GM11168 (cell line): Measurements from ENCODE around the gene BCL6B.

Experiments used
- in situ Hi-C: fragments of 300-500 bp; cut with MboI; formaldehyde crosslinking; loops from one replicate; pipeline ENCODE4 v1.12.0; 2022; ENCODE audit warnings: low sequenced_read_pairs; ENCODE audit not compliant: unreplicated experiment

The BCL6B gene

DNA sequence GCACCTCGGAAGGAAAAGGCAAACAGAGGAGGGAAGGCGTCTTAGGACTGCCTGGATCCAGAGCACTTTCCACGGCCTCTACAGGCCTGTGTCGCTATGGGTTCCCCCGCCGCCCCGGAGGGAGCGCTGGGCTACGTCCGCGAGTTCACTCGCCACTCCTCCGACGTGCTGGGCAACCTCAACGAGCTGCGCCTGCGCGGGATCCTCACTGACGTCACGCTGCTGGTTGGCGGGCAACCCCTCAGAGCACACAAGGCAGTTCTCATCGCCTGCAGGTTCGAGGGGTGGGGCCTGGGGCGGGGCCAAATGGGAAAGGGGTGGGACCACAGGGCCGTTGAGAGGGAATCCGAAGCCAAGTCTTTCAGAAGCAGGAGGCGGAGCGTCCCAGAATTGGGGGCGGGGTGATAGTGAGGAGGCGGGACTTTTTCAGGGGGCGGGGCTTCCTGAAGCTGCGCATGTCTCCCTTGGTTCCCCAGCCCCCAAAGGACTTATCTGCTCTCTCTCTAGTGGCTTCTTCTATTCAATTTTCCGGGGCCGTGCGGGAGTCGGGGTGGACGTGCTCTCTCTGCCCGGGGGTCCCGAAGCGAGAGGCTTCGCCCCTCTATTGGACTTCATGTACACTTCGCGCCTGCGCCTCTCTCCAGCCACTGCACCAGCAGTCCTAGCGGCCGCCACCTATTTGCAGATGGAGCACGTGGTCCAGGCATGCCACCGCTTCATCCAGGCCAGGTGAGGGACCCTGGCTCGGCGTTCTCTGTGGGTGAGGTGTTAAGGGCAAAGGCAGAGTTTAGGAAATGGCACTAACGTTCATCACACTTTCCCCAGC lies 939 bp downstream of the BCL6B start:
- in situ Hi-C loops, result no loop called here

DNA sequence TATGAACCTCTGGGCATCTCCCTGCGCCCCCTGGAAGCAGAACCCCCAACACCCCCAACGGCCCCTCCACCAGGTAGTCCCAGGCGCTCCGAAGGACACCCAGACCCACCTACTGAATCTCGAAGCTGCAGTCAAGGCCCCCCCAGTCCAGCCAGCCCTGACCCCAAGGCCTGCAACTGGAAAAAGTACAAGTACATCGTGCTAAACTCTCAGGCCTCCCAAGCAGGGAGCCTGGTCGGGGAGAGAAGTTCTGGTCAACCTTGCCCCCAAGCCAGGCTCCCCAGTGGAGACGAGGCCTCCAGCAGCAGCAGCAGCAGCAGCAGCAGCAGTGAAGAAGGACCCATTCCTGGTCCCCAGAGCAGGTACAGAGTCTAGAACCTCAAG lies 1.5 kb downstream of the BCL6B start:
- in situ Hi-C loops, result no loop called here

DNA sequence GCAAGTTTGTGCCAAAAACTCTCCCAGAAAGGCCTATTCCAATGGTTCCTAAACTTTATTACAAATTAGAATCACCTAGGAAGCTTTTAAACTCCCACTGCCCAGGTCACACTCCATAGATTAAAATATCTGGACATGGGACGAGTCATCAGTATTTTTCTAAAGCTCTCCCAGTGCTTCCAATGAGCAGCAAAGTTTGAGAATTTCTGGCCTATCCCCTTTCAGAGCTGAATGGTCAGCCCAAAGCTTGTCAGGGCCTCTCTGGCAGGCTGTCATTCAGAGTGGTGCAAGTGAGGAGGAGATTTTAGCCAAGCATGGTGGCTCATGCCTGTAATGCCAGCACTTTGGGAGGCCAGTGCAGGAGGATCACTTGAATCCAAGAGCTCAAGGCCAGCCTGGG lies 2.4 kb downstream of the BCL6B start:
- in situ Hi-C loops, result no loop called here

DNA sequence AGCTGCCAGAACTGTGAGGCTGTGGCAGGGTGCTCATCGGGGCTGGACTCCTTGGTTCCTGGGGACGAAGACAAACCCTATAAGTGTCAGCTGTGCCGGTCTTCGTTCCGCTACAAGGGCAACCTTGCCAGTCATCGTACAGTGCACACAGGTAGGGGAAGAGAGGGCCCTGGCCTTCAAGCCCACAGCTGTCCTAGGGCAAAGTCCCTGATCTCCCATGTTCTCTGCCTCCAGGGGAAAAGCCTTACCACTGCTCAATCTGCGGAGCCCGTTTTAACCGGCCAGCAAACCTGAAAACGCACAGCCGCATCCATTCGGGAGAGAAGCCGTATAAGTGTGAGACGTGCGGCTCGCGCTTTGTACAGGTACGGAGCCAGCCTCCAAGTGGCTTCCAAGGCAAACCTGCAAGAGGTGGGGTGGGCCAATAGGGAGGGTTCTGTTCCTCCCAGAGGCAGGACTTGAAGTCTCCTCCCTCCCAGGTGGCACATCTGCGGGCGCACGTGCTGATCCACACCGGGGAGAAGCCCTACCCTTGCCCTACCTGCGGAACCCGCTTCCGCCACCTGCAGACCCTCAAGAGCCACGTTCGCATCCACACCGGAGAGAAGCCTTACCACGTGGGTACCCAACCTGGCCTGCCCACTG lies 3.7 kb downstream of the BCL6B start:
- in situ Hi-C loops, result no loop called here

DNA sequence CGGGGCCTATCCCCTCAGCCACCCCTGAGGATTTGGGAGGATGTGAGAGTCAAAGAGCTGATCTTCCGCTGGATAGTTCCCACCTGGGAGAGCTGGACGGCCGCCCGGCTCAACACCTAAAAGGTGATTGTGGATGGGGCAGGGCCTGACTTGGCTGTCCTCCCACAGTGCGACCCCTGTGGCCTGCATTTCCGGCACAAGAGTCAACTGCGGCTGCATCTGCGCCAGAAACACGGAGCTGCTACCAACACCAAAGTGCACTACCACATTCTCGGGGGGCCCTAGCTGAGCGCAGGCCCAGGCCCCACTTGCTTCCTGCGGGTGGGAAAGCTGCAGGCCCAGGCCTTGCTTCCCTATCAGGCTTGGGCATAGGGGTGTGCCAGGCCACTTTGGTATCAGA lies 4.5 kb downstream of the BCL6B start:
- in situ Hi-C loops, result no loop called here

DNA sequence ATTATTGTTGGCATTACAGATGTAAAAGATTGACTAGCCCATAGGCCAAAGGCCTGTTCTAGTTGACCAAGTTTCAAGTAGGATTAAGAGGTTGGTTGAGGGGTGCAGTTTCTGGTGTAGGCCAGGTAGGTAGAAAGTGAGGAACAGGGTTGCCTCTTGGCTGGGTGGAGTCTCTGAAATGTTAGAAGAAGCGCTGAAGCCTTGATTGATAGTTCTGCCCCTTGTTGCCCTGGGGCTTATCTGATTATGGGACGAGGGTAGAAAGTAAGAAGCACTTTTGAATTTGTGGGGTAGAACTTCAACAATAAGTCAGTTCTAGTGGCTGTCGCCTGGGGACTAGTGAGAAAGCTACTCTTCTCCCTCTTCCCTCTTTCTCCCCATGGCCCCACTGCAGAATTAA lies 6.2 kb downstream of the BCL6B start:
- in situ Hi-C loops, result no loop called here

DNA sequence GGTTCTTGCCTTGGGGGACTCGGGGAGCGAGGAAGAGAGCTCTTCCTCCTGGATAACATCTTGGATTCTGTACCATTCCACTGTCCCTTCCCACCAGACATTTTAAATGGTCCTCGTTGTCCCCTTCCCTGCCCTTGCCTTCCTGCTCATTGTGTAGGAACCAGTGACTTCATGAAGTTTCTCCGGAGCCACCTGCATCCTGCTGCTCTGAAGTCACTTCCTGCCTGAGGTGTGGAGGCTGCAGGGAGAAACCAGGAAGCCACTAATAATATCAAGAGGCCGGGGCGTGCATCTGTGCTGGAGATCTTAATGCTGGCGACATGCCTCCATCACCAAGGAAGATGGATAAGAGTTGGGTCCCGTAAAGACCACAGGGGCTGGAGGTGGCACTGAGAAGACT lies 6.8 kb downstream of the BCL6B start:
- in situ Hi-C loops, result no loop called here

DNA sequence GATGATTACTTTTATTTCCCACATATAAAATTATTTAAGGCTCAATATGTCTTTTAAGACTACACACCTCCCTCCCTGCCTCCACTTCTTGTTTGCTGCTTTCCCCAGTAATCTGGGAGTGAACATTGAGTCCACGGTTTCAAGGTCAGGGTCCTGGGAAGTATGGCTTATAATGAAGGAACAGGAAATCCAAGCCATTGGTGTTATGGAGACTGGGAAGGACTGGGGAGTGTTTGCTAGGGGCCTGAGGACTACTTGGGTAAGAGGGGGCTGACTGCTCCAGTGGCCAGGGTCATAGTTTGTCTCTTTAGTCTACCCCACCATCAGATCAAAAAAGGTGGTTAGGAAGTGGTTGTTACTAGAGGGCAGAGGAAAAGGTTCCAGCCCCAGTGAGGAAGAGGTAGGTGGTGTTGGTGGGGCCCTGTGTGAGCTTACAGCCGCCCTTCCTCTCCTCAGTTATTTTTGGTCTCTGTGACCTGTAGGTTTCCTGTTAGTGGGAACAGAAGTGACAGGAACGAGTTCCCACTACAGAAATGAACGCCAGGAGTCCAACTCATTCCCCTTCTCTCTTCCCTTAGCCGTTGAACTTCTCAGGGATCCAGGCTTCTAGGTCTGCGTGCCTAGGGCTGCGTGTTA lies 12.2 kb downstream of the BCL6B start:
- in situ Hi-C loops, result no loop called here

DNA sequence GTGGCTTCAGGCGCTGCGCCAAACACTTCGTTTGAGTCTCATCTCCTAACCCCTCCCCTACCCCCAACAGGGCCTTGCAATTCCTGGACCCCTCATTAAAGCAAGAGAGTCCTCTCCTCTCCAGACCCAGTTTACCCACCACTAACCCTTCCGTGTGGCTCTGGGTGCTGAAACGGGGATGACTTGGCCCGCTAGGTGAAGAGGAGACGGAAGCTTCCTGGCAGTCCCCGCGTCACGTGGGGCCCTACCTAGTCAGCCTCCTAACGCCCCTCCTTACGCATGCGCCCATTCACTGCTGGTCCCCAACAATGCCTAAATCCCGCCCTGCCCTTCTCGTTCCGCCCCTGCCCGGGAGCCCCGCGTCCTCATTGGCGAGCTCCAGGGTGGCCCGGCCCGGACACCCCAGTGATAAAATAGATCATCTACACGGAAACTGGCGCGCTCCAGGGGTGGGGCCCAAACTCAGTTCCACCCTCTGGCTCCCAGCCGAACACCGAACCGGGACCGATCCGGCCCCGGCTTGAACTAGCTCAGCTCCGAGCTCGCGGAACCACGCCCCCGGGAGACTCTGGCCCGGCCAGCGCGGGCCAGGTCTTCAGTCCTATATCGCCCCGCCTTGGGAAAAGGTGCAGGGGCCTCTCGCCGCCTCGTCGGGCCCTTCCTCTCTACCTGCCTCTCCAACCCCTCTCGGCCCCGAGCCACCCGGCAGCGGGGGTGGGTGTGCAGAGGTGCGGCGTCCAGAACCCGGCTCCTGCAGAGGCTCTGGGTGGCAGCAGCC lies 12.9 kb downstream of the BCL6B start, which contains the start of gene SLC16A13:
Gene SLC16A13 (plus strand): TSS at position 425 of the 778 bp plus-strand sequence. CDS start 368 bp downstream, outside the sequence.
- in situ Hi-C loops, result no loop called here

DNA sequence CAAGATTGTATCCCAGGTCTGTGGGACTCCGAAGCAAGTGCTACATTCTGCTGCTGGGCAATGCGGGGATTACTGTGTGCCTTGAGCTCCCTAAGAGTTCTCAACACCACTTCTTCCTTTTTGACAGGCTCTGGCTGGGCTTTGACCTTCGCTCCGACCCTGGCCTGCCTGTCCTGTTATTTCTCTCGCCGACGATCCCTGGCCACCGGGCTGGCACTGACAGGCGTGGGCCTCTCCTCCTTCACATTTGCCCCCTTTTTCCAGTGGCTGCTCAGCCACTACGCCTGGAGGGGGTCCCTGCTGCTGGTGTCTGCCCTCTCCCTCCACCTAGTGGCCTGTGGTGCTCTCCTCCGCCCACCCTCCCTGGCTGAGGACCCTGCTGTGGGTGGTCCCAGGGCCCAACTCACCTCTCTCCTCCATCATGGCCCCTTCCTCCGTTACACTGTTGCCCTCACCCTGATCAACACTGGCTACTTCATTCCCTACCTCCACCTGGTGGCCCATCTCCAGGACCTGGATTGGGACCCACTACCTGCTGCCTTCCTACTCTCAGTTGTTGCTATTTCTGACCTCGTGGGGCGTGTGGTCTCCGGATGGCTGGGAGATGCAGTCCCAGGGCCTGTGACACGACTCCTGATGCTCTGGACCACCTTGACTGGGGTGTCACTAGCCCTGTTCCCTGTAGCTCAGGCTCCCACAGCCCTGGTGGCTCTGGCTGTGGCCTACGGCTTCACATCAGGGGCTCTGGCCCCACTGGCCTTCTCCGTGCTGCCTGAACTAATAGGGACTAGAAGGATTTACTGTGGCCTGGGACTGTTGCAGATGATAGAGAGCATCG lies 15.4 kb downstream of the BCL6B start:
- in situ Hi-C loops, result no loop called here

DNA sequence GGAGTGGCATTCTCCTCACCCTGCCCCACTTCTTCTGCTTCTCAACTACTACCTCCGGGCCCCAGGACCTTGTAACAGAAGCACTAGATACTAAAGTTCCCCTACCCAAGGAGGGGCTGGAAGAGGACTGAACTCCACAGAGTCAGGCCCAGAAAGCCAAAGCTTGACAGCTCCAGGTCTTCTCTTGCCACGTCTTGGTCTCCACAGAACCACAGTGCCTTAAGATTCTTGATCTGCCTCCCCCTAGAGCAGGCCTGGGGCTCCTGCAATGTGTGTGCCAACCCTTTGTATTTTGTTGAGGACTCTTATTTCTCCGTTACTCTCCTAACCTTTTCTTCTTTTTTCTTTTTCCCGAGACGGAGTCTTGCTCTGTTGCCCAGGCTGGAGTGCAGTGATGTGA lies 17.0 kb downstream of the BCL6B start:
- in situ Hi-C loops, result no loop called here

DNA sequence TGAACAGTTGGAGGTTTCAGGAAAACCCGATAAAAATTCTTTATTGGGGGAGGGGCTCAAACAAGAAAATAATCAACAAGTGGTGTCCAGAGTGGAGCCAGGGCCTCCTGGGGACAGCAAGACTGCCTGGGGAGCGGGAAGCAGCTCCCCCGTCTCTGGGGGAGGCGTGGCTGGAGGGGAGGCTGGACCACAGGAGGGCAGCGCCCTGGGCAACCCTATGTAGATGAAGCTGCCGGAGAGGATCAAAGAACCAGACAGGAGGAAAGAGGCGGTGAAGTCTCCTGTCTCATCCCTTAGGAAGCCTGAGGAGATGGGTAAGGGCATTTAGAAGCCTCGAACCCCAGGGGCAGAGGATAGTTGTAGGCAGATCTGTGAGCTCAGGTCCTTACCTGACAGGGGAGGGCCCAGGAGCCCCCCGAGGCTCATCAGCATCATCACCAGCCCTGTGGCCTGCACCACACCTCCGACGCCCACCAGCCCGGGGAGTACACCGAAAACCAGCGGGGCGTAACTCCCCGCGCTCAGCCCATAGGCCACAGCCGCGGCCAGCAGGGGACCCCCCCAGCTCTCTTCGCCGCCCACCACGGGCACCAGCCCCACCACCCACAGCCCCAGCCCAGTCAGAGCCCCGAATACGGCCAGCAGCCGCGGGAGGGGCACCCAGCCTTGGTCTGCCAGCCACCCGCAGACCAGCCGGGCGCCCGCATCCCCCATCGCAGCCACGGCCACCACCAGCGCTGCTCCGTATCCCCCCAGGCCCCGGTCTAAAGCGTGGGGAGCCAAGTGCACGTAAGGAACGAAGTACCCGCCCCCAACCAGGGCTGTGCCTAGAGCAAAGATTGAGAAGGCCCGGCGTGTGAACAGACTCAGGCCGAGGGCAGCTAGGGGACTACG lies 19.0 kb downstream of the BCL6B start:
- in situ Hi-C loops, result no loop called here

DNA sequence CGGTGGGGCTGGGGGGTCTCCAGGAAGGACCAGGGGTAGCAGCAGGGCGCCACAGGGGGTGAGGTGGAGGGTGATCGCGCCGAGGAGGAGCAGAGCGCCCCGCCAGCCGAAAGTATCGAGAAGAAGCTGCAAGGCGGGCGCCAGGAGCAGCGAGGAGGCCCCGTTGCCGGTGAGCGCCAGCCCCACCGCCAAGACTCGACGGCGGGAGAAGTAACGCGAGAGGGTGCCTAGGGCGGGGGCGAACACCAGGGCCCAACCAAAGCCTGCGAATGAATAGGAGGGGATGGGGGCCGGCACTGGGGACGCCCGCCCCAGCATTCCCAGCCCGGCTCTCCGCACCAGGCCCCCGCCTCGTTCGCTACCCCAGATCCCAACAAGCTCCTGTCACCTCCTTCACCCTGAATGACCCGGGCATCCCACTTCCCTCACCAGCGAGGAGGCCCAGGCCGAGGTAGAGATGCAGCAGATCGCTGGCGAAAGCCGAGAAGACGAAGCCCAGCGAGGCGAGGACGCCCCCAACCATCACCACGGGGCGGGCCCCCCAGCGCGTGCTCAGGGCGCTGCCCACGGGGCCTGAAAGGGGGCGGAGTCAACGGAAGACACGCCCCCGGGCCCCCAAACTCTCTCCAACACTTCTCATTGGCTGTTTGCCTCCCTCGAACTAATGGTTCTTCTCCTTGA lies 19.8 kb downstream of the BCL6B start:
- in situ Hi-C loops, result no loop called here

DNA sequence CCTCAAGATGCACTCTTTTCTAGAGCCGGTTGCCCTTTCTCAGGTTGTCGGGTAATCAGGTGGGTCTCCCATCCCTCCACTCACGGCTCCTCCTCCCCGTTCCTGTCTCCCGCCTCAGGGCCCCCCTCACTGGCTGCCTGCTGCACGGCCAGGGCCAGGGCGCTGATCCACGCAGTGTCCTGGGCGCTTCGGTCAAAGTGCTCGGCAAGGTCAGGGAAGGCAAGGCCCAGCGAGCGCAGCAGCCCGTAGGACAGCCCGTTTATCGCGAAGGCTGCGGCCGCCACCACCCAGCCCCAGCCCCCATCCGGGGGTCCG lies 20.3 kb downstream of the BCL6B start:
- in situ Hi-C loops, result no loop called here

DNA sequence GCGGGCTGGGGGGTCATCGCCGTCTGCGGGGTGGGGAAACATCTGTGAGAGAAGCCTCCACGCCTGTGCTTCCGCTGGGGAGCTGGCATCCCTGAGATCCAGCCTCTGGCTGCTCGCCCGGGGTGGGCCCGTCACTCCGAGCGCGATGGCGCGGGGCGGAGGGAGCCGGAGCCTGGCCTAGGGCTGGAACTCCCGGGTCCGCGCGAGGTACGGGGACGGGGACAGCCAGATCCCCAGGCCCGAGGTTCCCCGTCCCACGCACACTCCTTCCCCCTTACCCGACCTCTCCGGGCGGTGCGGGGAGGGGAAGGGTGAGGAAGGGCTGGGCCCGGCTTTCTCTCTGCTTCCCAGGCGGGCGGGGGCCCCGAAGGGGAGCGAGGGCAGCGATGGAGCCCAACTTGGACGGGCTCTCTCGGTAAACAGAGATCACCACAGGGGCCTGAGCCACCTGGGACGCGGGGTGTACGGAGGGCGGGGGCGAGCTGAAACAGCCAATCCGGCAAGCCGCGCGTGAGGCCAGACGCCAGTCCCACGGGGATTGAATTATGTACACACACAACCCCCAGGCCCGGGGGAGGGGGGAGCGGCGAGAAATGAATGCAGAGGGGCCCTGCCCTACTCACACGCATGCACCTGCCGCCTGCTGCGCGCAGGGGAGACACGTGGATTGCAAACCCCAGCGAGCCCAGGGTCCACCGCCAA lies 20.8 kb downstream of the BCL6B start, which contains the start of gene SLC16A11:
Gene SLC16A11 (minus strand): TSS at position 596 of the 702 bp plus-strand sequence. CDS start 579 bp downstream, at position 17.
- in situ Hi-C loops, result no loop called here

DNA sequence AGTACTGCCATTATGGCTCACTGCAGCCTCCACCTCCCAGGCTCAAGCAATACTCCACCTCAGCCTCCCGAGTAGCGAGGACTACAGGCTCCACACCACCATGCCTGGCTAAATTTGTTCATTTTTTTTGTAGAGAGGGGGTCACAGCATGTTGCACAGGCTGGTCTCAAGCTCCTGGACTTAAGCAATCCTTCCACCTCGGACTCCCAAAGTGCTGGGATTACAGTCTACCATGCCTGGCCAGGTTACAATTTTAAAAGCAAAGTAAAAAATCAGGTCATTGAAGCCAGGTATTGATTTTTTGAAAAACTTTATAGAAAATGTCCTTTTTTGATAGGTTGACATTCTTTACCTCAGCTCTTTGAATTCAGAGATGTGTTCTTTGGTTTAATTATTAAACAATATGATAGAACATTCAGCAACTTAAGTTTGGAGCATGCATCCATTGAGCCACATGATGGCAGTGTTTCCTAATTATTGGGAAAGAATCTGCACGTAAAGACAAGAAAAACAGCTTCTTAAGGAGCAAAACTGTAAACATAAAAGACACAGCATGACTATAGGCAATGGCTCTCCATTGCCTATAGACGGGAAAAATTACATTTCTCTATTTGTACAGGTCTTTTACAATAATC lies 22.8 kb downstream of the BCL6B start:
- in situ Hi-C loops, result no loop called here

DNA sequence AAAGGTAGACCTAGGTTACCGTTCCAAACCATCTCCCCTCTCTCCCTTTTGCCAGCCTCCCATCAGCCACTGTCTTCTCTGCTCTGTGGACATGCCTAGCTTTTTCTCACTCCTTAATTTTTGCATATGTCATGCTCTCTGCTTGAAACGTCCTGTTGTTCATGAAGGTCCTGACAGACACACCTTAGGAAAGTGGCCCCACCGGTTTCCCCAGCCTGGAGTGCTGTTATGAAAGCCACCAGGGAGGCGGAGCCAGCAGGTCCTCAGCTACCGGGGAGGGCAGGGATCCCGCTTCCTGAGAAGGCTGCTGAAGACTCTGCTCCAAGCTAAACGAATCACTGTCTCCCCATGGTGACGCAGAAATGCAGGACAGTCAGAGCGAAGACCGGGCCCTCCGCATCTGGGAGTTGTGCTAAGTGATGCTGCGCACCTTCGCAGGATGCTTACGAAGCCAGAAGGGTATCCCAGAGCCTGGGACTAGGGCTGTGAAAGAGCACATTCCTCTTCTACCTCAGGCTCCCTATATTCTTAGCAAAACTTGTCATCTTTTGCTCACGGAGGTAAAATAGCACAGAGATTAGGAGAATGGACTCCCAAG lies 23.4 kb downstream of the BCL6B start:
- in situ Hi-C loops, result no loop called here
